ENCODE results near the gene ARHGEF1.

The ARHGEF1 gene

GRCh38 chr19:41882568-41883462, at the start of gene ARHGEF1:
Gene ARHGEF1, plus strand, starts transcription at chr19:41883184. Its CDS starts 4,899 bp downstream, at chr19:41888083.
- DNase-seq: peak in 11 of 58 donors; percentile 6 to 37 (median 19)

- DNase-seq: no peak
Observed at GRCh38 chr19:41837981-41838708, 44.8 kb upstream of the ARHGEF1 start.

GRCh38 chr19:41839211-41839610, 43.8 kb upstream of the ARHGEF1 start:
- DNase-seq: no peak

- DNase-seq: no peak
Observed at GRCh38 chr19:41843371-41843770, 39.6 kb upstream of the ARHGEF1 start.

- DNase-seq: no peak
Observed at GRCh38 chr19:41844601-41845000, 38.4 kb upstream of the ARHGEF1 start, which contains the start of gene LYPD4. Gene LYPD4, minus strand, starts transcription at chr19:41844683. Its CDS starts 5,398 bp downstream, at chr19:41839285.

GRCh38 chr19:41845001-41845050, 38.2 kb upstream of the ARHGEF1 start, which contains the start of gene DMRTC2:
Gene DMRTC2, plus strand, starts transcription at chr19:41845042. Its CDS starts 2,387 bp downstream, at chr19:41847429.
- DNase-seq: no peak

- DNase-seq: no peak
Observed at GRCh38 chr19:41845051-41845590, 37.9 kb upstream of the ARHGEF1 start.

GRCh38 chr19:41847351-41848105, 35.5 kb upstream of the ARHGEF1 start:
- no peak for DNase-seq

- no peak for DNase-seq
Observed at GRCh38 chr19:41848666-41849065, 34.3 kb upstream of the ARHGEF1 start.

GRCh38 chr19:41849067-41849466, 33.9 kb upstream of the ARHGEF1 start:
- no peak for DNase-seq

GRCh38 chr19:41850381-41850780, 32.6 kb upstream of the ARHGEF1 start:
- no peak for DNase-seq

- no peak for DNase-seq
Observed at GRCh38 chr19:41851456-41851855, 31.5 kb upstream of the ARHGEF1 start.

GRCh38 chr19:41853344-41853743, 29.6 kb upstream of the ARHGEF1 start:
- no peak for DNase-seq

- no peak for DNase-seq
Observed at GRCh38 chr19:41853768-41854167, 29.2 kb upstream of the ARHGEF1 start.

- DNase-seq: no peak
Observed at GRCh38 chr19:41859213-41859617, 23.8 kb upstream of the ARHGEF1 start.

GRCh38 chr19:41859618-41860418, 23.2 kb upstream of the ARHGEF1 start, which contains the start of gene RPS19:
Gene RPS19, plus strand, starts transcription at chr19:41860255. Its CDS starts 520 bp downstream, at chr19:41860775.
- peak; percentile 91 to 99 (median 98) for DNase-seq

- DNase-seq: peak in 1 of 58 donors; percentile 14
Observed at GRCh38 chr19:41860419-41861115, 22.4 kb upstream of the ARHGEF1 start.

- DNase-seq: no peak
Observed at GRCh38 chr19:41861116-41861768, 21.7 kb upstream of the ARHGEF1 start.

- no peak for DNase-seq
Observed at GRCh38 chr19:41861846-41862245, 21.1 kb upstream of the ARHGEF1 start.

All from anterior cingulate cortex (tissue), 58 donors.